Measurements from ENCODE around the gene GPA33.

GPA33 gene

GRCh38 chr1:167116174-167116573 lies 26.0 kb upstream of the GPA33 start:
- no peak for DNase-seq

GRCh38 chr1:167115655-167116054 lies 25.5 kb upstream of the GPA33 start:
- DNase-seq, result no peak

GRCh38 chr1:167114725-167115124 lies 24.5 kb upstream of the GPA33 start:
- DNase-seq, result no peak

- no peak for DNase-seq
These were observed 21.9 kb upstream of the GPA33 start for GRCh38 chr1:167111868-167112709.

GRCh38 chr1:167110586-167110985 lies 20.4 kb upstream of the GPA33 start:
- no peak for DNase-seq

GRCh38 chr1:167109125-167109524 lies 18.9 kb upstream of the GPA33 start:
- DNase-seq, result no peak

- DNase-seq, result no peak
These were observed 17.3 kb upstream of the GPA33 start for GRCh38 chr1:167107456-167107855.

GRCh38 chr1:167106119-167106461 lies 15.9 kb upstream of the GPA33 start:
- no peak for DNase-seq

GRCh38 chr1:167105271-167106118 lies 15.3 kb upstream of the GPA33 start:
- DNase-seq, result no peak

GRCh38 chr1:167104256-167104633 lies 14.1 kb upstream of the GPA33 start:
- DNase-seq, result no peak

GRCh38 chr1:167102906-167103573 lies 12.9 kb upstream of the GPA33 start:
- DNase-seq, result no peak

- no peak for DNase-seq
These were observed 11.6 kb upstream of the GPA33 start for GRCh38 chr1:167101754-167102153.

- no peak for DNase-seq
These were observed 10.6 kb upstream of the GPA33 start for GRCh38 chr1:167100730-167101129.

GRCh38 chr1:167099851-167100250 lies 9.7 kb upstream of the GPA33 start:
- no peak for DNase-seq

GRCh38 chr1:167095368-167095767 lies 5.2 kb upstream of the GPA33 start:
- DNase-seq, result no peak

- no peak for DNase-seq
These were observed 4.5 kb upstream of the GPA33 start for GRCh38 chr1:167094690-167095089.

GRCh38 chr1:167093846-167094516 lies 3.8 kb upstream of the GPA33 start, which contains the start of gene STYXL2:
STYXL2 (plus strand) TSS chr1:167094075; CDS start chr1:167094850, 775 bp downstream.
- no peak for DNase-seq

GRCh38 chr1:167092653-167093052 lies 2.5 kb upstream of the GPA33 start:
- no peak for DNase-seq

GRCh38 chr1:167089939-167090313 lies 251 bp downstream of the GPA33 start:
- DNase-seq, result no peak

- DNase-seq, result no peak
These were observed 1.3 kb downstream of the GPA33 start for GRCh38 chr1:167088746-167089417.

GRCh38 chr1:167086768-167087167 lies 3.4 kb downstream of the GPA33 start:
- no peak for DNase-seq

GRCh38 chr1:167086033-167086432 lies 4.1 kb downstream of the GPA33 start:
- no peak for DNase-seq
